Activated B cell treated with CpG ODN at 0.5 μM for 24 hours (primary cell): ENCODE data around the gene CHMP6. TPM values are rescaled to one million over a fixed set of nuclear protein-coding genes. Genes with fewer than 3 reads are reported as not detected.
"Not testable (repeated sequence)": the region's sequence is repeated elsewhere in the genome, so short reads cannot be mapped to it uniquely, and the experiment has no call there.

Source experiments
- ATAC-seq: fragments of 200-7000 bp; cut with Tn5 transposase; one replicate; pipeline ENCODE4 v1.10.0; 2021; ENCODE audit warnings: low read depth, mild to moderate bottlenecking, moderate library complexity
- CTCF ChIA-PET: fragments of 350-600 bp; sonication (Branson Sonifier 250); formaldehyde crosslinking; loops from one replicate; lab custom pipeline; 2021; ENCODE audit warnings: antibody characterized with exemption; lab: Charles Lee
- POLR2A ChIA-PET: fragments of 350-600 bp; sonication (Branson Sonifier 250); formaldehyde crosslinking; loops from one replicate; lab custom pipeline; 2021; ENCODE audit warnings: antibody characterized with exemption; lab: Charles Lee
- DNase-seq: peaks from one replicate; pipeline ENCODE4 v3.0.0; 2022
- H3K27ac Mint-ChIP-seq: one replicate; pipeline ENCODE4 v1.8.0; 2020; ENCODE audit warnings: mixed read lengths
- H3K27me3 Mint-ChIP-seq: one replicate; pipeline ENCODE4 v1.8.0; 2021; ENCODE audit warnings: mixed read lengths
- H3K36me3 Mint-ChIP-seq: one replicate; pipeline ENCODE4 v1.8.0; 2021; ENCODE audit warnings: low read depth, mixed read lengths
- H3K4me1 Mint-ChIP-seq: one replicate; pipeline ENCODE4 v1.8.0; 2021; ENCODE audit warnings: mixed read lengths
- H3K4me3 Mint-ChIP-seq: one replicate; pipeline ENCODE4 v1.8.0; 2020; ENCODE audit warnings: mild to moderate bottlenecking, mixed read lengths
- H3K9me3 Mint-ChIP-seq: one replicate; pipeline ENCODE4 v1.8.0; 2020; ENCODE audit warnings: mixed read lengths
- CTCF ChIP-seq: fragments of 200-600 bp; IDR thresholded peaks from one replicate; pipeline ENCODE4 v1.8.0; 2022; ENCODE audit warnings: antibody characterized with exemption, mild to moderate bottlenecking
- intact Hi-C: fragments of 100-400 bp; cut with micrococcal nuclease; formaldehyde crosslinking; loops from one replicate; pipeline ENCODE4 v1.15.1; 2024
- total RNA-seq: library from RNA; stranded (reverse); gene quantifications from 2 replicates; pipeline ENCODE4 v1.2.3, GENCODE V29; 2022

The CHMP6 gene
- total RNA-seq, 1 donor from 2014 or later: 36.6 TPM

DNA sequence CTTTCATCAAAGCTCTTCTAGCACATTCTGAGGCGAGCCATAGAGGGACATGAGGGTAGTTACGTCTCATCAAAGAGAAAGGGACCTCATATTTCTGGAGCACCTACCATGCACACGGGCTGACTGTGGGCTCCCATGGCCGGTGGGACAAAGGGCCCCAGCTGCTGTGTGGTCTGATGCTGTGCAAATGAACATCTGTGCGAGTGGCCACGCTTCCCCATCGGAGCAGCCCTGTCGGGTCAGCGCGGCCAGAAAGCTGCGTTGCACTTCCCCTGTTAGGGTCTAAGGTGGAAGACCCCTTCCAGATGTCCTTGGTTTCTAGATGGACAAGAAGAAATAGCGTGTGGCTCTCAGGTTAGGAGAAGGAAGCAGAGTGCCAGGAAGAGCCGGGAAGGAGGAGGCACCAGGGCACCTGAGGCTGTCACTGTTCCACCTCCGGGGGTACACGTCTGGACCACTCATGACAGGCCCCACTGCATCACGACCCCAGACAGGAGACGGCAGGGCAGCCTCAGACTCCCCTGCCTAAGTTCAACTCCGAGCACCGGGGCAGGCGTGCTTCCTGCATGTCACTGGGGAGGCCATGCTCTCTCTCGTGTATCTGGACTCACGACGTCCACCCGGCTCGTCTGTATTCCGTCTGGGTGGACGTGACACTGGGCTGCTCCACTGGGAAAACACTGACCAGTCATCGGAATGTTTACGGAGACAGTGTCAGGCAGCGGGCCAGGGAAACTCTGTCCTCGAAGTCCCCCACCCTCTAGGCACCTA, 34.8 kb downstream of the CHMP6 start:
- intact Hi-C loops: no loop called here
- CTCF ChIA-PET: interaction anchor here (1.5 kb wide), 1 partner anchor 75 kb away, joined by 7 read pairs; no protein-coding TSS in a partner anchor

DNA sequence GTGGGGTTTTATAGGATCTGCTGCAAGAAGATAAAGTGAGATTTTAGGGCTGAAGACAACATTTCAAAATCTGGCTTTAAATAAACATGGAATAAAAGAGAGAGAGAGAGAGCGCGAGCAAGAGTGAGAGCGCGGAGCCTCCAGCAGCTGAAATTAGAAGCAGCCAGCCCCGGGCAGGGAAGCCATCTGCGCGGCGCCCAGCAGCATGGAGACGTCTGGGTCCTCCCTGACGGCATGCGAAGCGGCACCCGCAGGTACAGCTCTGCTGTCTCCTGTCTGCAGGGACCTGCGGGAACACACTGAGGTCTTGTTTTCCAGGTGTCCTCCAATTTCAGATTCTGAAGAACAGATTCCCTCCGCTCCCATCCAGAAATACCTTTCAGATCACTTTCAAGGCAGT, 35.4 kb downstream of the CHMP6 start:
- ChIA-PET POLR2A (no interaction called here), CTCF (no interaction called here)
- Mint-ChIP-seq H3K4me3 (no peak overlapping the region), H3K4me1 (peaks cover 4% of the 10 kb centered on the region), H3K36me3 (no peaks in the 10 kb centered on the region), H3K9me3 (no peaks in the 10 kb centered on the region), H3K27ac (no peak overlapping the region), H3K27me3 (peaks cover 33% of the 10 kb centered on the region)
- no peak for TF ChIP-seq CTCF
- intact Hi-C loops: no loop called here
- ATAC-seq (no peak), DNase-seq (no peak)

More for the DNA sequence above, 34.8 kb downstream of the CHMP6 start:
- POLR2A ChIA-PET: no interaction called here
- ATAC-seq (no peak), DNase-seq (no peak)
- Mint-ChIP-seq H3K4me3 (no peak overlapping the region), H3K27ac (no peak overlapping the region), H3K4me1 (peaks cover 4% of the 10 kb centered on the region), H3K27me3 (peaks cover 31% of the 10 kb centered on the region), H3K9me3 (no peaks in the 10 kb centered on the region), H3K36me3 (no peaks in the 10 kb centered on the region)
- TF ChIP-seq CTCF: no peak

DNA sequence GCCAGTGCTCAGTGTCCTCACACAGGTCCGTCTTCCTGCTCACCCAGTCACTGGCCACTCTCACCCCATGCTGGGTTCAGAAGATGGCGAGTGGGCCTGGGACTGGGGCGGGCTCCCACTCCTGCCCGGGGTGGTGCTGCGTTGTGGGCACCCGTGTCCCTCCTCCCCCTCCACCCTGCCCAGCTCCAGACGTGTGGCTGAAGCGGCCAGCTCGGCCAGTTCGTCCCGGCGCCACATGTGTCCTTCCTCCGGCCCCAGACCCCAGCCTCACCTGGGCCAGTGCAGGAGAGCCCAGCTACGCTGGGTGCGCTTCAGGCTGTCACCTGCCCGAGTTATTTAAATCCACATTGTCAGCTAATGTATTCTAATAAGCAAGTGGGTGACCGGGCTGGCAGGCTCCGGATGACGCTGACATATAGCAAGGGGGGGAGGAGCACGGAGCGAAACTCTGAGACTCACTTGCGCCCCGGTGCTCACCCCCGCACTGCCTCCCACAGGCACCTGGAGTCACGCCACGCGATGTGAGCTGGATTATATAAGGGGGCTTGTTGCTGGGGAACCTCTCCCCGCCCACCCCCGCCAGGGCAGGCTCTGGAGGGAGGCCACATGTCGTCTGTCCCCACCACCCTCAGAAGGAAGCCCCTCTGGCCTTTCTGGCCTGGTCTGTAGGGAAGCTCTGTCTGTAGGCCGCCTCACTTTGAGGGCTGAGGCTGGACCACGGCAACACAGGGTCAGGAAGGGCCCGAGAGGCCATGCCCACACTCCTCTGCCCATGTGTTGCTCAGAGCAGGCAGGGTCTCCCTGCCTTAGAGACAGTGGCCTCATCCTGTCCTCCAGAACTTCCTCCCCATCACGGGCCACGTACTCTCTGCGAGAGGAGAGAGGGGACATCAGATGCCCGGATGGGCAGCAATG, 36.2 kb downstream of the CHMP6 start:
- Mint-ChIP-seq H3K4me1 (peaks cover 4% of the 10 kb centered on the region), H3K36me3 (no peaks in the 10 kb centered on the region), H3K27me3 (peaks cover 33% of the 10 kb centered on the region), H3K27ac (no peak overlapping the region), H3K9me3 (no peaks in the 10 kb centered on the region), H3K4me3 (no peak overlapping the region)
- no peak for TF ChIP-seq CTCF
- DNase-seq (no peak), ATAC-seq (no peak)
- ChIA-PET POLR2A (no interaction called here), CTCF (no interaction called here)
- intact Hi-C loops: no loop called here

DNA sequence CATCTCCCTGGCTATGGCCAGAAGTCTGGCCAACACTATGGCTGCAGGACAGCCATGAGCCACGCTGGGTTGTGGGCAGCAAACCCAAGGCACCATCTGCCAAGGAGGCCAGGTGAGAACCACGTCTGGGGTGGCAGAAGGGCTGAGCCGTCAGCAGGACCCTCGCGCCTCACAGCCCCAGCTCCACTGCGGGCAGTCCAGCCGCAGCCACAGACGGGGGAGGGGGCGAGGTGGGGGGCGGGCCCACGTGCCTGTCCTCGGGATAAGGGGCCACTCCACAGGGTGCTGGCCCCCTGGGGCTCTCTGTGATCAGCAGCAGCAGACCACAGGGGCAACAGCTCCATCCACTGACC, 36.8 kb downstream of the CHMP6 start:
- DNase-seq: no peak
- ATAC-seq: no peak
- Mint-ChIP-seq H3K27ac (no peak overlapping the region), H3K9me3 (no peaks in the 10 kb centered on the region), H3K4me3 (no peak overlapping the region), H3K4me1 (peaks cover 4% of the 10 kb centered on the region), H3K36me3 (no peaks in the 10 kb centered on the region), H3K27me3 (peaks cover 38% of the 10 kb centered on the region)
- intact Hi-C loops: no loop called here
- ChIA-PET POLR2A (no interaction called here), CTCF (no interaction called here)
- TF ChIP-seq CTCF: no peak

DNA sequence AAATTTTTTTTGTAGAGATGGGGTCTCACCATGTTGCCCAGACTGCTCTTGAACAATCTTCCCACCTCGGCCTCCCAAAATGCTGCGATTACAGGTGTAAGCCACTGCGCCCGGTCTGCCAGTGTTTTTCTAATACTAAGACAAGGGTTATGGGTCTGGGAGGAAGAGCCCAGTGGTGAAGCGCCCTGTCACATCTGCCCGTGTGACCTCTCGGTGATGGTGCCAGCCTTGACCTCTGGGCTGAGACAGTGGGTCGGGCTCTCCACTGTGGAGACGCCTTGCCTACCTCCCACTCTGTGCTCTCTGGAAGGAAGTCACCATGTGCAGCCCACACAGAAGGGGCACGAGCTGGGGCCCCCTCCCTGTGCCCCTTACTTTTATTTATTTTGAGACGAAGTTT, 38.2 kb downstream of the CHMP6 start:
- Mint-ChIP-seq H3K4me3 (no peak overlapping the region), H3K4me1 (peaks cover 8% of the 10 kb centered on the region), H3K9me3 (no peaks in the 10 kb centered on the region), H3K36me3 (no peaks in the 10 kb centered on the region), H3K27ac (no peak overlapping the region), H3K27me3 (peaks cover 36% of the 10 kb centered on the region)
- CTCF ChIA-PET: no interaction called here
- POLR2A ChIA-PET: no interaction called here
- no peak for TF ChIP-seq CTCF
- intact Hi-C loops: no loop called here
- no peak for ATAC-seq
- no peak for DNase-seq

DNA sequence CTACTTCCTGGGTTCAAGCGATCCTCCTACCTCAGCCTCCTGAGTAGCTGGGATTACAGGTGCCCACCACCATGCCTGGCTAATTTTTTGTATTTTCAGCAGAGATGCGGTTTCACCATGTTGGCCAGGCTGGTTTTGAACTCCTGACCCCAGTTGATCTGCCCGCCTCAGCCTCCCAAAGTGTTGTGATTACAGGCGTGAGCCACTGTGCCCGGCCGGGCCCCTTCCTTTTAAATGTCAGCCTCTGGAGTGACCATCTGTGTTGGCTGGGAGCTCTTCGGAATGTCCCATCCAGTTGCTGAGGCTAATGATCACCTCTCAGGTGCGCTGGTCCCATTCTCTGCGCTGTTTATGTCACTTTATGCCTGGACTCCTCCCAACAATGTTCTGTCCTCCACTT, 38.7 kb downstream of the CHMP6 start:
- POLR2A ChIA-PET, H3K4me1 Mint-ChIP-seq, H3K4me3 Mint-ChIP-seq, CTCF ChIA-PET, H3K9me3 Mint-ChIP-seq, H3K36me3 Mint-ChIP-seq, H3K27ac Mint-ChIP-seq, intact Hi-C loops, DNase-seq, ATAC-seq: not testable (repeated sequence)
- peaks cover 33% of the 10 kb centered on the region for H3K27me3 Mint-ChIP-seq
